GM23338 (cell line): ENCODE results near the gene TUBGCP2.

ENCODE experiments used
- CREB1 ChIP-seq: fragments of 250-450 bp; sonication (Bioruptor Pico); IDR thresholded peaks from 2 replicates; pipeline ENCODE4 v1.5.0; 2020; ENCODE audit warnings: low read depth, mild to moderate bottlenecking, moderate library complexity
- CTCF ChIP-seq, 2 experiments: fragments of 200-600 bp in 1 of 2; sonication (generic) in 1 of 2; conservative IDR thresholded peaks; 2 replicates each; pipeline versions ENCODE4 v1.5.1 to v1.6.1; 2016 to 2017; ENCODE audit warnings: antibody characterized with exemption in 2 of 2, low read depth in 2 of 2, mild to moderate bottlenecking in 2 of 2, moderate library complexity in 1 of 2
- ETS1 ChIP-seq: IDR thresholded peaks from 2 replicates; pipeline ENCODE4 v1.6.1; 2016; ENCODE audit warnings: antibody characterized with exemption
- EZH2 ChIP-seq: fragments of 200-600 bp; sonication (generic); IDR thresholded peaks from one replicate; pipeline ENCODE4 v1.8.0; 2017; ENCODE audit warnings: antibody characterized with exemption, mild to moderate bottlenecking, low read depth; ENCODE audit not compliant: unreplicated experiment
- EZH2phosphoT487 ChIP-seq: fragments of 200-600 bp; sonication (generic); IDR thresholded peaks from one replicate; pipeline ENCODE4 v1.8.1; 2018; ENCODE audit warnings: antibody characterized with exemption; ENCODE audit not compliant: unreplicated experiment
- JUNB ChIP-seq: IDR thresholded peaks from one replicate; pipeline ENCODE4 v1.6.1; 2016; ENCODE audit warnings: antibody characterized with exemption; ENCODE audit not compliant: unreplicated experiment
- NANOG ChIP-seq: IDR thresholded peaks from 2 replicates; pipeline ENCODE4 v1.6.1; 2016; ENCODE audit warnings: antibody characterized with exemption, borderline replicate concordance
- POLR2AphosphoS5 ChIP-seq: IDR thresholded peaks from 2 replicates; pipeline ENCODE4 v1.6.1; 2016; ENCODE audit warnings: antibody characterized with exemption, low read depth
- REST ChIP-seq: IDR thresholded peaks from one replicate; pipeline ENCODE4 v1.6.1; 2018; ENCODE audit warnings: antibody characterized with exemption; ENCODE audit not compliant: unreplicated experiment
- ZNF331 ChIP-seq: fragments of 250-450 bp; sonication (Bioruptor Pico); IDR thresholded peaks from 2 replicates; pipeline ENCODE4 v1.5.0; 2020; ENCODE audit warnings: low read depth, mild to moderate bottlenecking, moderate library complexity

GRCh38 chr10:133312016-133312768 lies 3.5 kb upstream of the TUBGCP2 start:
- no peak for TF ChIP-seq CTCF (conservative IDR thresholded peaks at IDR 0.05; ENCODE audit: low read depth in 2 of 2)
- TF ChIP-seq POLR2AphosphoS5 = no peak
- no peak for TF ChIP-seq REST
- TF ChIP-seq NANOG = no peak
- TF ChIP-seq EZH2phosphoT487 = no peak
- no peak for TF ChIP-seq JUNB
- TF ChIP-seq CREB1 = no peak
- no peak for TF ChIP-seq EZH2
- no peak for TF ChIP-seq ETS1
- TF ChIP-seq ZNF331 = no peak
